GM23338 (cell line): ENCODE results near the gene KCNA3.

Experiments
- POLR2AphosphoS5 ChIP-seq: IDR thresholded peaks from 2 replicates; pipeline ENCODE4 v1.6.1; 2016; ENCODE audit warnings: antibody characterized with exemption, low read depth
- TF ChIP-seq, protein P1 (sequence below): IDR thresholded peaks from 2 replicates; pipeline ENCODE4 v1.6.1; 2016; ENCODE audit warnings: antibody characterized with exemption
- TF ChIP-seq, protein P2 (sequence below), 2 experiments: fragments of 200-600 bp in 1 of 2; sonication (generic) in 1 of 2; conservative IDR thresholded peaks; 2 replicates each; pipeline versions ENCODE4 v1.5.1 to v1.6.1; 2016 to 2017; ENCODE audit warnings: antibody characterized with exemption in 2 of 2, low read depth in 2 of 2, mild to moderate bottlenecking in 2 of 2, moderate library complexity in 1 of 2

DNA sequence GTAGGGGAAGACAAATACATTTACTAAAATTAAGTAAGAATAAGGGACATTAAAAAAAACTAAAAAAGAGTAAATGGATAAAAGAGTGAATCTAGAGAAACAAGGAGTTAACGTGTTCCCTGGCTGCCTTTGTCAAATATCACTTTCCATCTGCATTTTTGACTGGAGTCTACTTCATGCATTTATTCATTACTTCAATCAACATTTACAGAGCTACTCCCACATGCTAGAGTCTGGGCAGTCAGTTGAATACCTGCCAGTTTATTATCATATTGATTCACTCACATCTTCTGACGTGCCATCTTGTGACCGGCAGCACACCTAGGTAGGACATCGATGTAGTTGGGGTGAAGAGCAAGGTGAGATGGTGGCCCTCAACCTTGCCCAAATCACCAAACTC, 35.6 kb upstream of the KCNA3 start:
- TF ChIP-seq, protein P1, sequence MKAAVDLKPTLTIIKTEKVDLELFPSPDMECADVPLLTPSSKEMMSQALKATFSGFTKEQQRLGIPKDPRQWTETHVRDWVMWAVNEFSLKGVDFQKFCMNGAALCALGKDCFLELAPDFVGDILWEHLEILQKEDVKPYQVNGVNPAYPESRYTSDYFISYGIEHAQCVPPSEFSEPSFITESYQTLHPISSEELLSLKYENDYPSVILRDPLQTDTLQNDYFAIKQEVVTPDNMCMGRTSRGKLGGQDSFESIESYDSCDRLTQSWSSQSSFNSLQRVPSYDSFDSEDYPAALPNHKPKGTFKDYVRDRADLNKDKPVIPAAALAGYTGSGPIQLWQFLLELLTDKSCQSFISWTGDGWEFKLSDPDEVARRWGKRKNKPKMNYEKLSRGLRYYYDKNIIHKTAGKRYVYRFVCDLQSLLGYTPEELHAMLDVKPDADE = no peak
- TF ChIP-seq, protein P2, sequence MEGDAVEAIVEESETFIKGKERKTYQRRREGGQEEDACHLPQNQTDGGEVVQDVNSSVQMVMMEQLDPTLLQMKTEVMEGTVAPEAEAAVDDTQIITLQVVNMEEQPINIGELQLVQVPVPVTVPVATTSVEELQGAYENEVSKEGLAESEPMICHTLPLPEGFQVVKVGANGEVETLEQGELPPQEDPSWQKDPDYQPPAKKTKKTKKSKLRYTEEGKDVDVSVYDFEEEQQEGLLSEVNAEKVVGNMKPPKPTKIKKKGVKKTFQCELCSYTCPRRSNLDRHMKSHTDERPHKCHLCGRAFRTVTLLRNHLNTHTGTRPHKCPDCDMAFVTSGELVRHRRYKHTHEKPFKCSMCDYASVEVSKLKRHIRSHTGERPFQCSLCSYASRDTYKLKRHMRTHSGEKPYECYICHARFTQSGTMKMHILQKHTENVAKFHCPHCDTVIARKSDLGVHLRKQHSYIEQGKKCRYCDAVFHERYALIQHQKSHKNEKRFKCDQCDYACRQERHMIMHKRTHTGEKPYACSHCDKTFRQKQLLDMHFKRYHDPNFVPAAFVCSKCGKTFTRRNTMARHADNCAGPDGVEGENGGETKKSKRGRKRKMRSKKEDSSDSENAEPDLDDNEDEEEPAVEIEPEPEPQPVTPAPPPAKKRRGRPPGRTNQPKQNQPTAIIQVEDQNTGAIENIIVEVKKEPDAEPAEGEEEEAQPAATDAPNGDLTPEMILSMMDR (conservative IDR thresholded peaks at IDR 0.05; ENCODE audit: low read depth in 2 of 2) = no peak
- TF ChIP-seq POLR2AphosphoS5 = no peak
